WERI-Rb-1 (cell line): ENCODE results near the gene SHC3.

Experiments
- DNase-seq: peaks from one replicate; pipeline ENCODE4 v3.0.0-alpha.2; 2020
- H3K27ac ChIP-seq: fragments of 250-450 bp; sonication (Bioruptor Pico); 2 replicates; pipeline ENCODE4 v1.5.1; 2020; ENCODE audit warnings: mild to moderate bottlenecking, moderate library complexity
- H3K27me3 ChIP-seq: fragments of 250-450 bp; sonication (Bioruptor Pico); 2 replicates; pipeline ENCODE4 v1.5.1; 2021; ENCODE audit warnings: mild to moderate bottlenecking, low read depth, moderate library complexity; ENCODE audit not compliant: insufficient read depth, severe bottlenecking
- H3K36me3 ChIP-seq: fragments of 250-450 bp; sonication (Bioruptor Pico); 2 replicates; pipeline ENCODE4 v1.5.1; 2020; ENCODE audit warnings: mild to moderate bottlenecking, moderate library complexity
- H3K4me3 ChIP-seq: 2 replicates; pipeline ENCODE4 v1.5.1; 2011; ENCODE audit warnings: low read depth, mild to moderate bottlenecking, control low read depth, low read length
- H3K9me3 ChIP-seq: fragments of 250-450 bp; sonication (Bioruptor Pico); 2 replicates; pipeline ENCODE4 v1.5.1; 2021; ENCODE audit warnings: mild to moderate bottlenecking, moderate library complexity; ENCODE audit not compliant: severe bottlenecking
- CTCF ChIP-seq: IDR thresholded peaks from 2 replicates; pipeline ENCODE4 v1.5.1; 2011; ENCODE audit warnings: low read depth, mild to moderate bottlenecking, control low read depth, inconsistent platforms, low read length

Gene SHC3

GRCh38 chr9:88984543-88984883 is 194.1 kb downstream of the SHC3 start:
- Histone ChIP-seq H3K27ac (no peak overlapping the region), H3K9me3 (peaks cover 2% of the 10 kb centered on the region), H3K36me3 (no peaks in the 10 kb centered on the region), H3K4me3 (no peak overlapping the region), H3K27me3 (no peaks in the 10 kb centered on the region)
- no peak for TF ChIP-seq CTCF
- no peak for DNase-seq

GRCh38 chr9:88983865-88984542 is 194.6 kb downstream of the SHC3 start:
- TF ChIP-seq CTCF, result no peak
- Histone ChIP-seq H3K4me3 (no peak overlapping the region), H3K27ac (no peak overlapping the region), H3K9me3 (peaks cover 2% of the 10 kb centered on the region), H3K36me3 (no peaks in the 10 kb centered on the region), H3K27me3 (no peaks in the 10 kb centered on the region)
- DNase-seq, result no peak

GRCh38 chr9:88980740-88981203 is 197.8 kb downstream of the SHC3 start:
- TF ChIP-seq CTCF, result no peak

GRCh38 chr9:88979791-88980190 is 198.8 kb downstream of the SHC3 start:
- TF ChIP-seq CTCF, result no peak
- Histone ChIP-seq H3K4me3 (no peak overlapping the region), H3K36me3 (no peaks in the 10 kb centered on the region), H3K27ac (no peak overlapping the region), H3K9me3 (peaks cover 2% of the 10 kb centered on the region), H3K27me3 (no peaks in the 10 kb centered on the region)
- no peak for DNase-seq

More at GRCh38 chr9:88980740-88981203, 197.8 kb downstream of the SHC3 start:
- no peak overlapping the region for H3K4me3 ChIP-seq
- no peak overlapping the region for H3K27ac ChIP-seq
- no peaks in the 10 kb centered on the region for H3K36me3 ChIP-seq
- peaks cover 2% of the 10 kb centered on the region for H3K9me3 ChIP-seq
- DNase-seq, result no peak
- no peaks in the 10 kb centered on the region for H3K27me3 ChIP-seq

GRCh38 chr9:88979021-88979420 is 199.6 kb downstream of the SHC3 start:
- Histone ChIP-seq H3K27ac (no peak overlapping the region), H3K9me3 (peaks cover 2% of the 10 kb centered on the region), H3K4me3 (no peak overlapping the region), H3K27me3 (no peaks in the 10 kb centered on the region), H3K36me3 (no peaks in the 10 kb centered on the region)
- no peak for TF ChIP-seq CTCF
- DNase-seq, result no peak

- H3K4me3 ChIP-seq, result no peak overlapping the region
- no peak for TF ChIP-seq CTCF
- H3K27ac ChIP-seq, result no peak overlapping the region
- H3K27me3 ChIP-seq, result no peaks in the 10 kb centered on the region
- H3K36me3 ChIP-seq, result no peaks in the 10 kb centered on the region
- peaks cover 2% of the 10 kb centered on the region for H3K9me3 ChIP-seq
- DNase-seq, result no peak
These were observed 200.6 kb downstream of the SHC3 start for GRCh38 chr9:88978034-88978433.
